ENCODE results near the gene GIGYF2. TPM values are rescaled to one million over a fixed set of nuclear protein-coding genes. Genes with fewer than 3 reads are reported as not detected.

The GIGYF2 gene
- polyA plus RNA-seq, 1 donor from 2014 or later, result 52.6 TPM

GRCh38 chr2:232873909-232874641 is 176.9 kb downstream of the GIGYF2 start:
- H3K9me2 ChIP-seq (ENCODE audit: insufficient read depth, low read length), result no peaks in the 10 kb centered on the region
- TF ChIP-seq RAD21 (conservative IDR thresholded peaks at IDR 0.05), result no peak
- no peaks in the 10 kb centered on the region for H3K36me3 ChIP-seq (ENCODE audit: insufficient read depth, low read length)
- H3K79me2 ChIP-seq (replicated peaks; ENCODE audit: insufficient read depth, low read length), result no peaks in the 10 kb centered on the region
- H2AFZ ChIP-seq (ENCODE audit: low read depth, low read length), result no peak overlapping the region
- no peak overlapping the region for H3K27ac ChIP-seq (ENCODE audit: low read length)
- no peak overlapping the region for H3K4me3 ChIP-seq (ENCODE audit: low read length)
- no peaks in the 10 kb centered on the region for H3K9me3 ChIP-seq (ENCODE audit: low read length)
- H3F3A ChIP-seq (ENCODE audit: insufficient read depth, low read length, poor library complexity, severe bottlenecking), result no peaks in the 10 kb centered on the region
- peaks cover 20% of the 10 kb centered on the region for H3K27me3 ChIP-seq (ENCODE audit: insufficient read depth, low read depth, low read length)
- no peak overlapping the region for H3K9ac ChIP-seq (ENCODE audit: low read length)
- no peaks in the 10 kb centered on the region for H4K20me1 ChIP-seq (ENCODE audit: insufficient read depth)
- H3K4me2 ChIP-seq (ENCODE audit: low read length), result no peak overlapping the region

- no peaks in the 10 kb centered on the region for H3K9me3 ChIP-seq (ENCODE audit: low read length)
- peaks cover 20% of the 10 kb centered on the region for H3K27me3 ChIP-seq (ENCODE audit: insufficient read depth, low read depth, low read length)
- H3K36me3 ChIP-seq (ENCODE audit: insufficient read depth, low read length), result no peaks in the 10 kb centered on the region
- H3K79me2 ChIP-seq (replicated peaks; ENCODE audit: insufficient read depth, low read length), result no peaks in the 10 kb centered on the region
- no peak overlapping the region for H3K9ac ChIP-seq (ENCODE audit: low read length)
- no peaks in the 10 kb centered on the region for H3F3A ChIP-seq (ENCODE audit: insufficient read depth, low read length, poor library complexity, severe bottlenecking)
- no peak overlapping the region for H3K27ac ChIP-seq (ENCODE audit: low read length)
- no peaks in the 10 kb centered on the region for H4K20me1 ChIP-seq (ENCODE audit: insufficient read depth)
- H3K9me2 ChIP-seq (ENCODE audit: insufficient read depth, low read length), result no peaks in the 10 kb centered on the region
- TF ChIP-seq REST (IDR thresholded peaks at IDR 0.05; ENCODE audit: borderline replicate concordance) (no peak), MXI1 (conservative IDR thresholded peaks at IDR 0.05; ENCODE audit: poor library complexity, severe bottlenecking) (no peak), EZH2 (IDR thresholded peaks at IDR 0.05; ENCODE audit: borderline replicate concordance, insufficient read depth, low read length, poor library complexity, severe bottlenecking) (no peak), TAF1 (IDR thresholded peaks at IDR 0.05; ENCODE audit: low read depth) (no peak), EP300 (conservative IDR thresholded peaks at IDR 0.05; ENCODE audit: poor library complexity, severe bottlenecking) (no peak), POLR2AphosphoS5 (IDR thresholded peaks at IDR 0.05) (no peak), CTCF (IDR thresholded peaks at IDR 0.05; ENCODE audit: poor library complexity, severe bottlenecking) (no peak), RAD21 (conservative IDR thresholded peaks at IDR 0.05) (no peak), SMC3 (conservative IDR thresholded peaks at IDR 0.05; ENCODE audit: poor library complexity) (no peak)
- no peak overlapping the region for H3K4me3 ChIP-seq (ENCODE audit: low read length)
- no peak overlapping the region for H2AFZ ChIP-seq (ENCODE audit: low read depth, low read length)
- no peak overlapping the region for H3K4me2 ChIP-seq (ENCODE audit: low read length)
These were observed 177.6 kb downstream of the GIGYF2 start for GRCh38 chr2:232874677-232875223.

All from neural cell (in vitro differentiated cells).